ENCODE data around the gene MAPK1.
"Not testable (repeated sequence)": the region's sequence is repeated elsewhere in the genome, so short reads cannot be mapped to it uniquely, and the experiment has no call there.

MAPK1 gene

DNA sequence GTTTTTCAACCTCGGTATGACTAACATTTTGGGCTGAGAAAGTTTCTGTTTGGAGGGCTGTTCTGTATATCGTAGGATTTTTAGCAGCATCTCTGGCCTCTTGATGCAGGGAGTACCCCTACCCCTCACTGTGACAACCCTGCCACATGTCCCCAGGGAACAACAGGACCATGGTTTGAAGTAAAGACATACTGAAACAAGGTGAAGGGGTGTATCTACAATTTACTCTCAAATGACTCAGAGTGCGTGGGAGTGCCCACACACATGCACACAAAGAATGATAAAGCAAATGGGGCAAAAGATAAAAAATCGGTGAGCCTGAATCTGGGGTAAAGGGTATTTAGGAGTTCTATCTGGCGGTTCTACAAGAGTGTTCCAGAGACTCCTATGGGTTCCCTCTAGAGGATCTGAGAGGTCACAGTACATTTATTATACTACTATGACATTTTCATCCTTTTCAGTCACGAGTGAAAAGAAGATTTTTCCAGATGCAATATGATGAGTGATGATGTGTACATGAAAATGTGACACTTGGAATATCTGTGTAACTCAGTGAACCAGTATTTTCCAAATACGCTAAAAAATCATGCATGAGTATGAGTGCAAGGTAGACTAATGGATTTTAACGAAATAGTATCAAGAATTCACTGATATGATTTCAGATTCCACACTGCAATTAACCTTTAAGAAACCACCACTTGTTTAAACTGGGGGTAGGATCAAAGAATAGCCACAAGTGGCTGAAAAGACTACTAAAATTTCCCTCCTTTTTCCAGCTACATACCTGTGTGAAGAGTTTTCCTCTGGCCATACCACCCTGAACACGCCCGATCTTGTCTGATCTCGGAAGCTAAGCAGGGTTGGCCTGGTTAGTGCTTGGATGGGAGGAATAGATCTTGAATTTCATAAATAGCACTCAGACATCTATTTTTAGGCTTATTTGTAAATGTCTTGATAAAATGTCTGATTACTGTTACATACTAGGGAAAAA, 75.5 kb downstream of the MAPK1 start:
- FAIRE-seq (peak; percentile 30), DNase-seq (ENCODE audit: low spot score) (no peak)

DNA sequence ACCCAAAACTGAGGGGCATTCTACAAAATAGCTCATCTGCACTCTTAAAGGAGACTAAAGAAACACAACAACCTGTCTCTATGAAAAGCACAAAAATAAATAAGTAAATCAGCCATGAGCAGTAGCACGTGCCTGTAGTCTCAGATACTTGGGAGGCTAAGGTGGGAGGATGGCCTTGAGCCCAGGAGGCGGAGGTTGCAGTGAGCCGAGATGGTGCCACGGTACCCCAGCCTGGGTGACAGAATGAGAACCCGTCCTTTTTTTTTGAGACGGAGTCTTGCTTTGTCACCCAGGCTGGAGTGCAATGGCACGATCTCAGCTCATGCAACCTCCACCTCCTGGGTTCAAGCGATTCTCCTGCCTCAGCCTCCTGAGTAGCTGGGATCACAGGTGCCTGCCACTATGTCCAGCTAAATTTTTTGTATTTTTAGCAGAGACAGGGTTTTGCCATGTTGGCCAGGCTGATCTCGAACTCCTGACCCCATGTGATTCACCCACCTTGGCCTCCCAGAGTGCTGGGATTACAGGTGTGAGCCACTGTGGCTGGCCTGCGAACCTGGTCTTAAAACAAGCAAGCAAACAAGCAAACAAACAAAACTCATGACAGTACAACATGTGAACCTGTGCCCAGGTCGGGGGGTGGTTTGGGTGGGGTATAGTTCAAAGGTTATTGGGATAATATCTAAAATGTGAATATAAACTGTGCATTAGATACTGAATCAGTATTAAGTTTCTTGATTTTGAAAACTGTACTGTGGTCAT, 76.4 kb downstream of the MAPK1 start:
- not testable (repeated sequence) for FAIRE-seq; DNase-seq (ENCODE audit: low spot score)

DNA sequence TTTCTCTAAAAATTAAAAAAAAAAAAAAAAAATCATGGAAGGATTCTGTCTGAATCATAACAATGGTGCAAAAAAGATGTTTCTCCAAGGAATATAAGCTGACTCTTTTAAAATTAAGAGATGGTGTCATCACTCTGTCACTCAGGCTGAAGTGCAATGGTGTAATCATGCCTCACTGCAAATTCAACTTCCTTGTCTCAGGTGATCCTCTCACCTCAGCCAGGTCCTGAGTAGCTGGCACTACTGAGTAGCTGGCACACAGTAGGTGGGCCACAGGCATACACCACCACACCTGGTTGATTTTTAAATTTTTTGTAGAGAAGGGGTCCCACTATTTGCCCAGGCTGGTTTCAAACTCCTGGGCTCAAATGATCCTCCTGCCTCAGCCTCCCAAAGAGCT, 77.1 kb downstream of the MAPK1 start:
- DNase-seq (ENCODE audit: low spot score) (no peak), FAIRE-seq (no peak)

DNA sequence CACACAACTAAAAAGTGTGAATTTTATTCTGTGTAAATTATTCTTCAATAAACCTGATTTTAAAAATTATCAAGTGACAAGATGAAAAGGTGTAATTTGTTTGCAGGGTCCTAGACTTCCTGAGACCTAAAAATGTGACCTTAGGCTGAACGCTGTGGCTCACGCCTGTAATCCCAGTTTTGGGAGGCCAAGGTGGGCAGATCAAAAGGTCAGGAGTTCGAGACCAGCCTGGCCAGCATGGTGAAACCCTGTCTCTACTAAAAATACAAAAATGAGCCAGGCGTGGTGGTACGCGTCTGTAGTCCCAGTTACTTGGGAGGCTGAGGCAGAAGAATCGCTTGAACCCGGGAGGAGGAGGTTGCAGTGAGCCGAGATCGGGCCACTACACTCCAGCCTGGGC, 79.9 kb downstream of the MAPK1 start:
- not testable (repeated sequence) for DNase-seq (ENCODE audit: low spot score); FAIRE-seq

DNA sequence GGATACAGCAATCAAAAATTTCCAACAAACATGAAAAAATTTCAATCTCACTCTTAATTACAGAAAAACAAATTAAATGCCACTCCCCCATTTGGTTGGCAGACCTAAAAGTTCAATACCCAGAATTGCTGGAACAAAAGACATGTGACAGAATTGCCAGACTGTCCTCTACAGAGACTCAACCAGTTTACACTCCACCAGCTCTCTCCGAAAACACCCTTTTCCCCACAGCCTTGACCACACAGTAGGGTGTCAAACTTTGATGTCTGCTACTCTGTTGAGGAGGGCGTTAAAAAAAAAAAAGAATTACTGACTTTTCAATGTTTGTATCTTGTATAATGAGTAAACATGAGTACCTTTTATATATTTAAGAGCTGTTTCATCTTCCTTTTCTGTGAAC, 87.2 kb downstream of the MAPK1 start:
- FAIRE-seq = no peak
- DNase-seq (ENCODE audit: low spot score) = no peak

DNA sequence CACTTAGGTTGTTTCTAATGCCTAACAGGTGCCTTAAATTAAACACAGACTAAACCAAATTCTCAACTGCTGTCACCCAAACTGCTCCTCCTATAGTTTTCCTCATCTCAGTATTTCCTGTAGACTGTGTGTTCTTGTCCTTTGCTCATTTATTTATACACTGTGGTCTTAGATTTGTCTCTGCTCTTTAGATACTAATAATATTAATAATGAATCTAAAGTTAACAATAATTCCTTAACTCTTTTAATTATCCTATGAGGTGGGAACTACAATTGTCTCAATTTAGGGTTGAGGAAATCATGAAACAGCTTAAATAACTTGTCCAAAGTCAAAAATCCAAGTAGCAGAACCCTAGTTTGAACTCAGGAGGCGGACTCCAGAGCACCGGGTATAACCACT, 88.0 kb downstream of the MAPK1 start:
- DNase-seq (ENCODE audit: low spot score) (no peak), FAIRE-seq (no peak)

DNA sequence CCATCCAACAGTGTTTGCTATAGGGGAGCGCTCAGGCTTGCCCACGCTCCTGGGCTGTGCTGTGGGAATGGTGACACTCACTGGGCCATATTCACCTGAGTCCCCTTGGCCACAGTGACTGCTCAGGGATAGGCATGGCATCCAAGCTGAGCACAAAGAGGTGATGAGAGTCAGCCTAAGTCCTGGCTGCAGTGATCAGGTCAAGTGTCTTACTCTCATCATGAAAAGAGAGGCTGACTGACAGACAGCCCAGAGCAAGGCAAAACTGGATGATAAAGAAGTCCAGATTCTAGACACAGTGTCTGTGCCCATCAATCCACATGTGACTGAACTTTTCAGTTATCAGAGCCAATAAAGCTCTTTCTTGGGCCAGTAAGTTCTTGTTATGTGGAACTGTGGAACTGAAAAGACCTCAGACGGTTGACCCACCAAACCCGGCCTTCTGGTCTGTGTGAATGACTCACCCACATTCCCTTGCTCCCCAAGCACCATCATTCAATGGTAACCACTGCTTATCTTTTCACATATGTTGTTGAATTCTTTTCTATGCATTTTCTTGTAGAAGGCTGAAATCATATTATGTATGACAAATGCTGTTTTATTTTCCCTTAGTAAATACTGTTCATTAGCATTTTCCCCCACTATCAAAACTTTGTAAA, 88.6 kb downstream of the MAPK1 start:
- DNase-seq (ENCODE audit: low spot score) (no peak), FAIRE-seq (peak; percentile 27)

DNA sequence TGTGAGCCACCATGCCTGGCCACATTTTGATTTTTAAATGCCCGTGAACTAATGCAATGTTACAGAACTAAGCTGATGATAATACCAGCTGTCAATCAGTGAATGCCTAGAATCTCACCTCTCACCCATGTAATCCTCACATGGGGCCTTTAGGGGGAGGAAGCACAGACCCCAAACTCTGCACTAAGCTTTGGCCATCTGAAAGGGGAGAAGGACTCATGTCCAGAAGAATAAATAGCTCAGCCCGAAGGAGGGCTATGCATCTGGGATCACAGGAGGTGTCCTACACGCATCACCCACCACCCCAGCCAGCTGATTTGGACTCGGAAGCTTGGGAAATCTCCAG, 95.8 kb downstream of the MAPK1 start:
- no peak for FAIRE-seq

DNA sequence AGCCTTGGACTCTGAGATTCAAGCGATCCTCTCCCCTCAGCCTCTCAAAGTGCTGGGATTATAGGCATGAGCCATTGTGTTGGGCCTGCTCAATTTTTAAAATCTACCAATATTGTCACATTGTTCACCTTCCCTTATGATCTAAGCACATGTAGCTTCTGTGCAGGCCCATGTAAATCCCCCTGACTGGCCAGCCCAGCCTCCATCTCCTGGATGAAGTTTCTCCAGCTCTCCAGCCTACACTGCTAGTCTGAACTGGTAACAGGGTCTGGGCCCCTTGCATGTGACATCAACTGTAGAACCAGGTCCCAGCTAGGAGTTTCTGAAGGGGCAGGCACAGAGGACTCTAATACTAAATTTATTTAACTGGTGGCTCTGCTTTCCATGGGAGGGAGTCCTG, 99.0 kb downstream of the MAPK1 start:
- no peak for FAIRE-seq
- no peak for DNase-seq (ENCODE audit: low spot score)

More for the DNA sequence above, 95.8 kb downstream of the MAPK1 start:
- no peak for DNase-seq (ENCODE audit: low spot score)

DNA sequence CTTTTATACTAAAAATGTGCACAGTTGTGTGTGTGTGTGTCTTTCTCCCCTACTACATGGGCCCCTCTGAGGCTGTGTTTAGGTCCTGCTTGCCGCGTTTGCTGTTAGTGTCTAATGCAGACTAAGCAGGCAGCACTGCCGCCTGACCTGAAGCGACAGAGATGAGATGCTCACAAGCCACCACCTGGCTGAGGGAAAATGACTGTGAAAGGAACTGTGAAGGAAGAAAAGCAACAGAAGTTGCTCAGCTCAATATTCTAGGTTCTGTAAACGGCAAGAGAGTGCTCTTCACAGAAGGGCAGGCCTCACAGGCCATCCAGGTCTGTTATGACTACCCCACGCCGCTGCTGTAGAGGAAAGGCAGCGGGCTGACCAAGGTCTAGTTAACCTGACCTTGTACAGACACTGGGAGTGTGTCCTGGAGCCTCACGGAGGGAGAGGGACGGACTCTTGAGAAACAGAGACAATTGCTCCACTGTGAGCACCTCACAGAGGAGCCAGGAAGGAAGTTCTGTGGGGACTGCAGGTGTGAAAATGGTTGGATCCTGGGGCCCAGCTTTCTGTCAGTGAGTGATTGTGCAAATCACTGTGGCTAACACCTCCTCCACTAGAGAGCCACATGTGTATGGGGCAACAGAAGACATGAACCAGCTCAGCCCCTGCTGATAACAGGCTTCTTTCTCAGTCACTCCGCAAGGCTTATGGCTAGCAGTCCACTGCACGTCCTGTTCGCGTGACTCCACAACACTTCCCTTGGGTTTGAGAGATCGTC, 100.6 kb downstream of the MAPK1 start:
- FAIRE-seq (no peak), DNase-seq (ENCODE audit: low spot score) (no peak)

DNA sequence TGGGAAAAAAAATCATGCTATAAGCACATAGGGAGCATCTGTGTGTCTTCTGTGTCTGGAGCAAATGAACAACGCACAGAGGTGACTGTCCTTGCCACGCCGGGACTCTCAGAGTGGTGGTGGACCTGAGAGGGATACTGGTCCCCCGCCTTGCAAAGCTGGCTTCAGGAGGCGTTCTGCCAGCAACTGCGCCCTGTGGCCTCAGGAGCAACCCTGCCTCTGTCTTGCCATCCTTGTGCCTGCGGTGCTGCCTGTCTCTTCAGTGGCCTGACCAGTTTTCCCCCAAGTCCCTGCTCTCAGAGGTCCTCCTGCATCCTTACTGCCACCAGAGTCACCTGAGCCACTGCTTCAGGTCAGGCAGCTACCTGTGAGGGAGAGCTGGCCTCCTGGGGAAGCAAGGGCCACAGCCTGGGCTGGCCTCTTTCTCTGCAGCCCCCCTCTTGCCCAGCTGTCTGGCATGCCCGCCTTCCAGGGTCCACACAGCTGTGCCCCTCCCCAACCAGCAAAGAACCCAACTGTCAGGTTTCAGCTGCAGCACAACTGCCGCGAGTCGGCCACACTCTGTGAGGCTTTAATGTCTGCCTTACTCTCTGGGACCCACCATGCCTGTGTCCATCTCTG, 101.4 kb downstream of the MAPK1 start:
- DNase-seq (ENCODE audit: low spot score) (no peak), FAIRE-seq (no peak)

DNA sequence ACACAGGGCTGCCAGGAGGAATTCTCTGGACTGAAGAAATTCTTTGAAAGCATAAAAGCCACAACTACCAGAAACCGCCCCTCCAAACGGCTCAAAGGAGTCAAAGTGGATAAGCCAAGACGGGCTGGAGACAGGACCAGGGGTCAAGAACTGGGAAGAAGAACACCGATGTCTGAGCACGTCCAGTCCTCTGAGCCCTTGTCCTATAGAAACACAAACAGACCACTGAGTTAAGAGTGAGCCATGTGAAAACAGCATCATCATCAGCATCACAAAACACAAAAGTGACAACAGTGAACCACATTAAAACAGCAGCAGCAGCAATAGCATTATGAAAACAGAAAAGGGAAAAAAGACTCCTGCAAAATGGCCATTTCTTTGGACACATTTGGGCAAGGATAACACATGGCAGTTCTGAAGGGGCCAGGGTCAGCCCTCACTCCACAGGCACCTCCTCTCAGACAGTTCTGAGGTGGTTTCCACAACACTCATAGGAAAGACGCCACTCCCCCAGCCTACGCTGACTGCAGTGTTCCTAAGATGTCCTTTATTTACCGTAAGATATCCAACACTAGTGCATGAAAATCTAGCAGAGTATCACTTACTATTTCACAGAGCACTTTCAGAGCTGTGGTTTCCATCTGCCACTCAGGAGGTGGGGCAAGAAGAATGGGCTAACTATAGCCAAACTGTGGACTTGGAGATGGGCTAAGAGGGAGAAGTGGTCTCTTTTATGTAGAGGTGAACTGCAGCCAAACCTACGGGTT, 103.2 kb downstream of the MAPK1 start:
- FAIRE-seq (peak; percentile 42), DNase-seq (ENCODE audit: low spot score) (no peak)

DNA sequence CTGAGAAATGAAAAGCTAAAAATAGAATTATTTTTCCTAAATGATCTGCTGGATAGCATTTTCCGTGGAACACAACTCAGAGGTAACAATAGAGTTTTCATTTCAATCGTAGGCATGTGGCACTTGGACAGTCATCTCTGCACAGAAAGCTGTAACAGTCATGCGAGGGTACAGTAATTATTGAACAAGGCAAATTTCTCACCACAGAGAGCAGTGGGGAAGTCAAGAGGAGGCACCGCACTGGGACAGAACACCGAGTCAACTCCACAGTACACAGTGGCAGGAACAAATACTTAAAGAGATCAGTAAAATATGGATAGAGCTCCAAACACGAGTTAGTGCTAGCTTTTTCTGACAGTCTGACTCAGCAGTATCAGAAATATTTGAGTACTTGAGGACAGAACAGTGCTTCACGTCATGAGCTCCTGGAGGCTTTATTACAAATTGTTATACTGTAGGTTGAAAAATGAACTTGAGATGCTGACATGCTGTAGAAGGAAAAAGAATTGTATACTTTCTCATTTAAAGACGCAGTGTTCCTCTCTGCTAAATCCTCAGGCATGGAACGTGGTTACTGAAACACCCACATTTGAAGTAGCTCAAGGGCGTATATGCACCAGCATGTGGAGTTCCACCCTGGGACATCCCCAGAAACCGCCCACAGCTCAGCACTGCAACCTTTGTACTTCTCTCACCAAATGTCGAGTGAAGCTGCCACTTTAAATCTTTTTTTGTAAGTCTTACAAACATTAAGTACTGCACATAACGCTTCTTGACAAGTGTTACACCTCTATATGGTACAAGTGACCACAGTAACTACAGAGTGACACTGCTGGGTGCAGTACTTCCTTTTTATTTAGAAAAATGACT, 104.5 kb downstream of the MAPK1 start:
- FAIRE-seq (no peak), DNase-seq (ENCODE audit: low spot score) (no peak)

DNA sequence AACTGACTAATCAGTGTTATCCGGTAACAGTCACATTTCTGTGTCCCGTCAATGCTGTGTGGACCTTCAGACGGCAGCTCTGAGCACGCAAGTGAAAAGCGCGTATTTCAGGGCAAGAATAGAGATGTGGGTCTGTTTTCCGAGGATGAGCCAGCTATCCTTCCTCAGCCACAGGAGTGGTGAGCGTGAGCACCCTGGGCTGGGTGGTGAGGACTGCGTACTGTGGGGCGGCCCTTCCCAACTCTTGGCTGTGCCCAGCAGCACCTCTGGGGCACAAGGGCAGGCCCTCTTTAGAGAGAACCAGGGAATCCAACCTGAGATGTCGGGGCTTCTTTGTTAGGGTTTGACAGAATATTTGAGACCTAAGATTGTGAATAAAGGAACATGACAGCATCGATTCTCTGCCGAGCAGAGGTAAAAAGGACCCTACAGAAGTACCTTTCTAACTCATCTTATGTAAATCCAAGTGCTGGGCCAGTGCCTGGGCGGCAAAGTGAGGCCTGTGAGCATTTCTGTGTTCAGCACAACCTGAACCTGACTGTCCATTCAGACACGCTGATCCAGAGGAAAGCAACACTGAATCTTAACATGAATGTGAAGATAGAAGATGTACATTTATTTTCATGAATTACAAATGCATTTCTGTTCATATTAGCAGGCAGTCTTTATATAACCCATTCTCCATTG, 105.3 kb downstream of the MAPK1 start:
- no peak for DNase-seq (ENCODE audit: low spot score)
- FAIRE-seq = no peak

DNA sequence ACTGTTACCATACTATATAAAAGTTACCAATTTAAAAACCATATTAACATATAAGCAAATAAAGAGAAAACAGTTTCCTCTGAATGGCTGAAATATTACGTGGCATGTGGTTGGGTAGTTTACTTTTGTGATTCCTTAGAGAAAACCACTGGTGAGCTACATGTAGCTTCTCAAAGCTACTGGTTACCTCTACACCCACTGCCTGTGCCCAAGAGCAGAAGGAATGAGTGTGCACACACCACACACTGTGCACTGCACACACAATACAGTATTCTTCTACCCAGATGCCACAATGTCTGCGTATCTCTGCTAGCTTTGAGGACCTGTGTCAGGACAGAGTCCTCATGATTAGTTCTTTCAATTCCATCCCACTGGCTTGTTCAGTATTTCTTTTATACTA, 106.4 kb downstream of the MAPK1 start:
- DNase-seq (ENCODE audit: low spot score) (no peak), FAIRE-seq (no peak)

DNA sequence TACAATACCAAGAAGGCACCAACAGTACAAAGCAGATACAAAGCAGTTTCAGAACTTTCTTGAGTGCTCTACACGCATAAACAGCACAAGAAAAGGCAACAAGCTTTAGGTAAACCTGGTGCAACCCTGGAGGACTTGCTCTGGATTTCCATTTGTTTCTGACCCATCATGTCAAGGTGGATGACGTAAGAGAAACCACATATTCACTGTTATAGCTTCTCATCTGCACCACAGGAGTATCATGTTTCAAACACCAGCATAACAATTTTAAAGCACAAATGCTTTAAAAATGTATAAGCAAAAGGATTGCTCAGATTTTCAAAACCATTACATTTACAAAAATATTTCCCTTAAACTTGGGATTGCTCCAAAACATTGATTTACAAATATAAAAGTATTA, 106.8 kb downstream of the MAPK1 start:
- no peak for DNase-seq (ENCODE audit: low spot score)
- FAIRE-seq = no peak

DNA sequence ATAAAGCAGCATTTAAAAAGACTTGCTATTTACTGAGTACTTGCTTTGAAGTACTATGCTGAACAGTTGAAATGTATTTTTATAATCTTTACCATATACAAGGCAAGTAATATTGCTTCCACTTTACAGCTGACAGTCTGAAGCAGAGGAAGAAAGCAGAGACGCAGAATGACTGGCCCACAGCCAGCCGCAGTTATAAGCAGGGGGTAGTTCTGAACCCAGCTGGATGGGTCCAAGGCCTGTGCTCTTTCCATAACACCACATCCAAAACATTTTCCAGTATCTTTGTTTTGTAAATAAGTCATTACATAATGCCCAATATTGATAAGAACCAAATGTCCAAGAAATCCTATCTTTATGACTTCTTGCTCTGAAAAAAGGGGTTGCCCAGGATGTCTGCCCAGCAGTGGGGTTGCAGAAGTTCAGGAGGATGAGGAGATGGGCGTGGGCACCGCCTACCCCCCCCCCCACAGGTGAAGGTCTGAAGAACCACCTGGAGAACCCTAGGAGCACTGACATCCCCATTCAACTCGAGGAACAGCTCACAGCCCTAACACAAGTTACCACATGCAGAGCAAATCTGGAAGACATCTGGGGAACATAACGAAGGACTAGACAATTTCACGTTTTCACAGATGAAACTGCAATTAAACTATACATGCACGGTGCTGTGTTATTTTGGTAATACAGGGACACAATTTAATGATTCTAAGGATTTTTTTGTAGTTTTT, 107.6 kb downstream of the MAPK1 start:
- no peak for DNase-seq (ENCODE audit: low spot score)
- FAIRE-seq = no peak

DNA sequence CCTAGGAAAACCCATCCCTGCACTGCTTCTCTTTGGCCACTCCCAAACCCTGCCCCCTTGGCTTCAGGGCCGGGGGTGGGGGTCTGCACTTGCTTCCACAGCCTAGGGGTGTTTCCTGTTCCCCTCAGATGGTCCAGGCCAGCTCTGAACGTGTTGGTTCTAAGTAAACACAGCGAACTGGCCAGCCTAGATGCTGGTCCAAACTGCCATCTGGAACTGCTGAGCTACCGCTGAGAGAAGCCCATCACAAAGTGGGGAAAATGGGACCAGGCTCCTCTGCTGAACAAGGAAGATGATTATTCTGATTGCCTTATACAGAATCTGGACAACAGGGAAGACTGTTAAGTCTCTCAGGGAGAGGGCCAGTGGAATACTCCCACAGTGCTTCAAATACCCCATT, 108.4 kb downstream of the MAPK1 start:
- no peak for FAIRE-seq
- no peak for DNase-seq (ENCODE audit: low spot score)

All from urothelium cell line (cell line).